Right lobe of liver (tissue), 6 donors: ENCODE results near the gene UCK1. TPM values are rescaled to one million over a fixed set of nuclear protein-coding genes. Genes with fewer than 3 reads are reported as not detected.

Experiments used
- ATAC-seq, 4 donors: fragments of 200-7000 bp; cut with Tn5 transposase; one replicate each; pipeline ENCODE4 v1.9.1; 2020; ENCODE audit warnings: mild to moderate bottlenecking in 4 of 4, moderate library complexity in 4 of 4
- DNase-seq, 3 donors: peaks; one replicate each; pipeline ENCODE4 v3.0.0-alpha.2; 2020
- H3K27ac ChIP-seq, 3 donors: fragments of 200-600 bp; one replicate each; pipeline ENCODE4 v1.8.0; 2022
- H3K27me3 ChIP-seq, 2 donors: fragments of 200-600 bp; one replicate each; pipeline ENCODE4 v1.8.0; 2022
- H3K36me3 ChIP-seq, 4 donors: fragments of 200-600 bp; sonication (generic) in 1 of 4; one replicate each; pipeline versions ENCODE4 v1.5.1 to v1.8.0; 2017 to 2022; ENCODE audit warnings: control low read depth in 1 of 4
- H3K4me1 ChIP-seq, 4 donors: fragments of 200-600 bp; sonication (generic) in 1 of 4; one replicate each; pipeline versions ENCODE4 v1.5.1 to v1.8.0; 2017 to 2022; ENCODE audit warnings: control low read depth in 1 of 4
- H3K4me3 ChIP-seq, 3 donors: fragments of 200-600 bp; one replicate each; pipeline ENCODE4 v1.8.0; 2022
- H3K9me3 ChIP-seq, 4 donors: fragments of 200-600 bp; sonication (generic) in 1 of 4; one replicate each; pipeline versions ENCODE4 v1.5.1 to v1.8.0; 2017 to 2022; ENCODE audit warnings: control low read depth in 1 of 4
- CTCF ChIP-seq, 4 donors: fragments of 200-600 bp in 3 of 4; fragments of 450-650 bp in 1 of 4; IDR thresholded peaks; one replicate each; pipeline versions ENCODE4 v1.5.1 to v1.8.0; 2016 to 2022; ENCODE audit warnings: antibody characterized with exemption in 4 of 4, mild to moderate bottlenecking in 2 of 4
- POLR2A ChIP-seq: fragments of 450-650 bp; IDR thresholded peaks from one replicate; pipeline ENCODE4 v1.6.1; 2017; ENCODE audit warnings: antibody characterized with exemption, mild to moderate bottlenecking
- WGBS: methylation state at CpG from one replicate; pipeline ENCODE4 v1.1.6; 2018; ENCODE audit warnings: low coverage, low lambda C conversion rate; ENCODE audit not compliant: insufficient coverage; ENCODE audit errors: missing lambda C conversion rate; 5-methylcytosine and 5-hydroxymethylcytosine counted together
- intact Hi-C, 2 donors: fragments of 100-400 bp; cut with DNase I; formaldehyde crosslinking; loops; one replicate each; pipeline versions ENCODE4 v1.11.2 to v1.14.1; 2022
- total RNA-seq, 6 experiments: library from RNA; depleted of rRNA in 2 of 6; stranded (reverse); fragments of >200 nt in 2 of 6; fragmentation: NEBNext Ultra II Directional in 3 of 6; extraction: Animal tissue kit (Norgen Biotek cat#: 25700) in 3 of 6; gene quantifications; one replicate each; pipeline versions ENCODE4 v1.1.0 to v1.2.4, GENCODE V29; 2016 to 2023
- donor health status: DM: no; HTN: yes; CAD: no.
- donor health status: DM: no; HTN: no; CAD: no.
- donor health status: DM: no; HTN: no; CAD: no.
- donor health status: DM: no; HTN: yes; CAD: no.
- donor health status: DM: no; HTN: yes; CAD: no.

Gene UCK1
- total RNA-seq, 6 experiments from 2014 or later: 18.4 to 32.1 (median 27.8) TPM

- no peaks in the 10 kb centered on the region for H3K9me3 ChIP-seq
- ATAC-seq: no peak
- WGBS: 97% methylated on average over 4 of the region's 12 CpGs
- DNase-seq: no peak
- intact Hi-C loops: no loop called here
- no peaks in the 10 kb centered on the region for H3K27me3 ChIP-seq
- peaks cover 4 to 100% (median 65%) of the 10 kb centered on the region in 4 donors for H3K36me3 ChIP-seq
- no peak overlapping the region for H3K4me3 ChIP-seq
- H3K4me1 ChIP-seq: no peaks in the 10 kb centered on the region
- no peak overlapping the region for H3K27ac ChIP-seq
- TF ChIP-seq CTCF (IDR thresholded peaks at IDR 0.05) (no peak), POLR2A (no peak)
These were observed 45.9 kb downstream of the UCK1 start for GRCh38 chr9:131485206-131485605.

- ATAC-seq: no peak
- no peaks in the 10 kb centered on the region for H3K4me1 ChIP-seq
- peaks cover 4 to 100% (median 63%) of the 10 kb centered on the region in 4 donors for H3K36me3 ChIP-seq
- no peaks in the 10 kb centered on the region for H3K27me3 ChIP-seq
- H3K4me3 ChIP-seq: no peak overlapping the region
- TF ChIP-seq CTCF (IDR thresholded peaks at IDR 0.05) (no peak), POLR2A (no peak)
- H3K9me3 ChIP-seq: no peaks in the 10 kb centered on the region
- DNase-seq: no peak
- intact Hi-C loops: no loop called here
- WGBS: 90% methylated on average over 6 of the region's 15 CpGs
- no peak overlapping the region for H3K27ac ChIP-seq
These were observed 46.4 kb downstream of the UCK1 start for GRCh38 chr9:131484560-131485185.

DNA sequence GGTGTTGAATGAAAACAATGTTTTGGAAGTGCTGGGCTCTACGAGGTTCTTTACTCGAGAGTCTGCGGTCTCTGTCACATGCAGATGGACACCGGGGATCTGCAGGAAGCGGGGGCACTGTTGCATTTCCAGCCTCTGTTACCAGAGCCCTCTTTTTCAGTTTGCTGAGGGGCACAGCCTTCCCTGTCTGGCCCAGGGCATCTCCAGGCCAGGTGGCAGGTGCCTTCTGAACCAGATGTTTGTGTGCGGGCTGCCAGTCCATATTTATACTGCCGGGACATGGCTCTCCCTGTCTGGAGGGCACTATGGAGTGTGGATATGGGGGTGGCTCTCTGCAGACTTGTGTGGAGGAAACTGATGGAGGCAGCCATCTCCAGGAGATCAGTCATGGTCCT lies 47.0 kb downstream of the UCK1 start:
- H3K4me3 ChIP-seq: no peak overlapping the region
- no peak for TF ChIP-seq POLR2A
- TF ChIP-seq CTCF (IDR thresholded peaks at IDR 0.05): no peak
- intact Hi-C loops: no loop called here
- ATAC-seq (no peak), DNase-seq (no peak)
- no peaks in the 10 kb centered on the region for H3K27me3 ChIP-seq
- H3K9me3 ChIP-seq: no peaks in the 10 kb centered on the region
- WGBS: 80% methylated on average over 1 of the region's 7 CpGs
- no peak overlapping the region for H3K27ac ChIP-seq
- peaks cover 4 to 100% (median 66%) of the 10 kb centered on the region in 4 donors for H3K36me3 ChIP-seq
- no peaks in the 10 kb centered on the region for H3K4me1 ChIP-seq

DNA sequence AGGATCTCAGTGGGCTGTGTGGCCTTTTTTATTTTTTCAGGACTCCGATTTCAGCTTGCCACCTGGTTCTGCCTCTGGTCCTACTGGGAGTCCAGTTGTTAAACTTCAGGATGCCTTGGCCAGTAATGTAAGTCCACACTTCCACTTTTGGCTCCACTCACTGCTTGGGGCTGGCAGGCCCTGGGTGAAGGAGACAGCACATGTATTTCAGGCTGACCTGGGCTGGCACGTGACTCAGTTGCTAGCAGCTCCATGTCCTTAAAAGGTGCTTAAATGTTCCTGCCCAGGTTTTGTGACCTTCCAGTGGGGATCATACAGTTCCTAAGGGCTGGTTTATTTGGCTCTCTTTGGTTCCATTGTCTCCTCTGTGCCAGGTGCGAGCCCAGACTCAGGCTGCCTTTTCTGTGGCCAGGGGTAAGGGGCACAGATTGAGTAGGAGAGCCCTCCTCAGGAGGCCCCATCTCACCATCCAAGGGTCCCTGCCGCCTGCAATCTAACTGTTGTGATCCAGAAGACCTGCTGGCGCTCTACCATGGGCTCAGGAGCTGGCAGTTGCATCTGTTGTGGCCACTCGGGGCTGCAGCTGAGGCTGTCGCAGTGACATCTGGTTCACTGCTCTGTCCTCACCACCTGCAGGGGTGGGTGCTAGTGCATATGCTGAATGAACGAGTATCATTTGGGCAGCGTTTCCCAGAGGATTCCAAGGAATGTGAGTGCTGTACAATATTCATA lies 47.6 kb downstream of the UCK1 start:
- Histone ChIP-seq H3K27me3 (no peaks in the 10 kb centered on the region), H3K27ac (no peak overlapping the region), H3K4me3 (no peak overlapping the region), H3K36me3 (peaks cover 0 to 99% (median 64%) of the 10 kb centered on the region in 4 donors), H3K9me3 (no peaks in the 10 kb centered on the region), H3K4me1 (no peaks in the 10 kb centered on the region)
- 100% methylated on average over 2 of the region's 9 CpGs for WGBS
- intact Hi-C loops: no loop called here
- TF ChIP-seq POLR2A (no peak), CTCF (IDR thresholded peaks at IDR 0.05) (no peak)
- ATAC-seq (no peak), DNase-seq (no peak)
